ENCODE measurements around the gene DHX30. TPM values are rescaled to one million over a fixed set of nuclear protein-coding genes. Genes with fewer than 3 reads are reported as not detected.

Gene DHX30
- total RNA-seq, 2 experiments from 2014 or later: 96.6 to 102 TPM

- no peaks in the 10 kb centered on the region for H3K9me2 ChIP-seq (ENCODE audit: insufficient read depth, low read length)
- intact Hi-C loops (cut with micrococcal nuclease; ENCODE audit: unreplicated experiment): loop anchor here (1.0 kb wide), 2 partner anchors 153 to 314 kb away; no protein-coding TSS in a partner anchor
- no peaks in the 10 kb centered on the region for H3K9me3 ChIP-seq (ENCODE audit: low read length)
- no peak overlapping the region for H3K4me2 ChIP-seq (ENCODE audit: low read length)
- no peak overlapping the region for H3K4me3 ChIP-seq (ENCODE audit: low read depth, low read length, poor library complexity, severe bottlenecking)
- DNase-seq (ENCODE audit: low spot score): no peak
- ChIA-PET POLR2A (interaction anchor here (0.5 to 0.7 kb wide), 2 partner anchors 81 to 274 kb away, joined by 3 to 4 read pairs; no protein-coding TSS in a partner anchor), CTCF (ENCODE audit: unreplicated experiment) (interaction anchor here (0.7 to 1.0 kb wide), 2 partner anchors 153 to 315 kb away, joined by 3 read pairs; no protein-coding TSS in a partner anchor)
- H2AFZ ChIP-seq (ENCODE audit: low read length): no peak overlapping the region
- H3K79me2 ChIP-seq (ENCODE audit: insufficient read depth, low read depth, low read length): no peaks in the 10 kb centered on the region; the same call in 1 of the 2 replicates
- BruUV-seq (replicated peaks): no TSS peak
- TF ChIP-seq CTCF (conservative IDR thresholded peaks at IDR 0.05; ENCODE audit: low read length): no peak
- TF ChIP-seq EZH2phosphoT487 (IDR thresholded peaks at IDR 0.05; ENCODE audit: borderline replicate concordance, low read depth, low read length): no peak
- H3K36me3 ChIP-seq (ENCODE audit: insufficient read depth, low read length): peaks cover 93% of the 10 kb centered on the region
- H4K20me1 ChIP-seq (ENCODE audit: insufficient read depth, low read length): no peaks in the 10 kb centered on the region
- no peaks in the 10 kb centered on the region for H3K4me1 ChIP-seq (ENCODE audit: insufficient read depth, low read length, poor library complexity, severe bottlenecking)
- H3K27ac ChIP-seq (ENCODE audit: low read depth, low read length, poor library complexity, severe bottlenecking): no peak overlapping the region
Measured at GRCh38 chr3:47836986-47837385, 34.0 kb downstream of the DHX30 start.

- TF ChIP-seq EZH2phosphoT487 (IDR thresholded peaks at IDR 0.05; ENCODE audit: borderline replicate concordance, low read depth, low read length) (no peak), CTCF (conservative IDR thresholded peaks at IDR 0.05; ENCODE audit: low read length) (no peak)
- intact Hi-C loops (cut with micrococcal nuclease; ENCODE audit: unreplicated experiment): no loop called here
- POLR2A ChIA-PET: interaction anchor here (0.6 to 1.0 kb wide), 3 partner anchors 9 to 14 kb away, joined by 3 to 6 read pairs (median 4); no protein-coding TSS in a partner anchor
Measured at GRCh38 chr3:47838503-47838902, 35.6 kb downstream of the DHX30 start.

DNA sequence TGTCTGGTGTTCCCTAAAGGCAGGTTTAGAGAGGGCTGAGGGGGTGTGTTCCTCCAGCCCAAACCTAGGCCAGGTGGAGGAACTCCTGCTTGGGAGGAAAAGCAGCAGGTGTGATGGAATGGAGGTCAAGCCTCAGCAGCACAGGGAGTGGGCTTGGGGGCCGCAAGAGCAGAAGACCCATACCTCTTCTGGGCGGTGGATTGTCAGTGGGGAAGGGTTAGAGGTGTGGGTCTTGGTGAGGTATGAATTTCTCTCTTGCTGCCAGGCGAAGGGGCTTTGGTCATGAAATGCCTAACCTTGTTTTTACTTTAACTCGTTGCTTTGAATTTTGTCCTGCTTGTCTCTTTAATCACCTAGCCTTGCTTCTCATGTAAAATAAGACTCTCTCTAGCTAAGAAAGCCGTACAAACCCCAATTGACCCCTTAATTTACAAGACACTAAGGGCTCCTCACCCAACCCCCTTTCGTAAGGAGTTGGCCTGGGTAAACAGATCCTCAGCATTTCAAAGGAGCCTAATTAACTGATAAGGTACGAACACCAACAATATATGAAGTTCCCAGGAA, 38.9 kb downstream of the DHX30 start:
- ChIA-PET CTCF (ENCODE audit: unreplicated experiment) (no interaction called here), POLR2A (no interaction called here)
- no peaks in the 10 kb centered on the region for H3K9me3 ChIP-seq (ENCODE audit: low read length)
- TF ChIP-seq CTCF (conservative IDR thresholded peaks at IDR 0.05; ENCODE audit: low read length) (no peak), EZH2phosphoT487 (IDR thresholded peaks at IDR 0.05; ENCODE audit: borderline replicate concordance, low read depth, low read length) (no peak)
- no peaks in the 10 kb centered on the region; the same call in 1 of the 2 replicates for H3K79me2 ChIP-seq (ENCODE audit: insufficient read depth, low read depth, low read length)
- no peak overlapping the region for H3K4me2 ChIP-seq (ENCODE audit: low read length)
- no peak for DNase-seq (ENCODE audit: low spot score)
- no peaks in the 10 kb centered on the region for H3K9me2 ChIP-seq (ENCODE audit: insufficient read depth, low read length)
- no peaks in the 10 kb centered on the region for H4K20me1 ChIP-seq (ENCODE audit: insufficient read depth, low read length)
- H3K27ac ChIP-seq (ENCODE audit: low read depth, low read length, poor library complexity, severe bottlenecking): no peak overlapping the region
- BruUV-seq (replicated peaks): no TSS peak
- H2AFZ ChIP-seq (ENCODE audit: low read length): no peak overlapping the region
- intact Hi-C loops (cut with micrococcal nuclease; ENCODE audit: unreplicated experiment): no loop called here
- no peaks in the 10 kb centered on the region for H3K4me1 ChIP-seq (ENCODE audit: insufficient read depth, low read length, poor library complexity, severe bottlenecking)
- H3K4me3 ChIP-seq (ENCODE audit: low read depth, low read length, poor library complexity, severe bottlenecking): no peak overlapping the region
- H3K36me3 ChIP-seq (ENCODE audit: insufficient read depth, low read length): peaks cover 98% of the 10 kb centered on the region

More at GRCh38 chr3:47838503-47838902, 35.6 kb downstream of the DHX30 start:
- H3K36me3 ChIP-seq (ENCODE audit: insufficient read depth, low read length): peaks cover 92% of the 10 kb centered on the region
- no peak overlapping the region for H2AFZ ChIP-seq (ENCODE audit: low read length)
- H3K27ac ChIP-seq (ENCODE audit: low read depth, low read length, poor library complexity, severe bottlenecking): no peak overlapping the region
- H3K4me2 ChIP-seq (ENCODE audit: low read length): no peak overlapping the region
- no peaks in the 10 kb centered on the region for H3K4me1 ChIP-seq (ENCODE audit: insufficient read depth, low read length, poor library complexity, severe bottlenecking)
- H3K9me2 ChIP-seq (ENCODE audit: insufficient read depth, low read length): no peaks in the 10 kb centered on the region
- no peaks in the 10 kb centered on the region; the same call in 1 of the 2 replicates for H3K79me2 ChIP-seq (ENCODE audit: insufficient read depth, low read depth, low read length)
- no peak for DNase-seq (ENCODE audit: low spot score)
- no peak overlapping the region for H3K4me3 ChIP-seq (ENCODE audit: low read depth, low read length, poor library complexity, severe bottlenecking)
- no peaks in the 10 kb centered on the region for H4K20me1 ChIP-seq (ENCODE audit: insufficient read depth, low read length)
- H3K9me3 ChIP-seq (ENCODE audit: low read length): no peaks in the 10 kb centered on the region
- no TSS peak for BruUV-seq (replicated peaks)
- CTCF ChIA-PET (ENCODE audit: unreplicated experiment): no interaction called here
